Measurements from ENCODE around the gene MAP2K5. TPM values are rescaled to one million over a fixed set of nuclear protein-coding genes. Genes with fewer than 3 reads are reported as not detected.

The MAP2K5 gene
- total RNA-seq, 2 donors from 2014 or later, result 16.1 to 17.9 TPM

GRCh38 chr15:67563092-67563491 is 20.6 kb downstream of the MAP2K5 start:
- Mint-ChIP-seq H3K27me3 (no peaks in the 10 kb centered on the region), H3K36me3 (ENCODE audit: low read depth) (peaks cover 16% of the 10 kb centered on the region), H3K4me1 (peaks cover 10% of the 10 kb centered on the region), H3K9me3 (no peaks in the 10 kb centered on the region), H3K27ac (no peak overlapping the region), H3K4me3 (no peak overlapping the region)
- no peak for ATAC-seq (replicated peaks)

- peak overlapping the region; percentile 8 for H3K27ac Mint-ChIP-seq
- ATAC-seq (replicated peaks), result peak; percentile 83
- H3K4me3 Mint-ChIP-seq, result no peak overlapping the region
- H3K4me1 Mint-ChIP-seq, result peaks cover 10% of the 10 kb centered on the region
- H3K36me3 Mint-ChIP-seq (ENCODE audit: low read depth), result peaks cover 8% of the 10 kb centered on the region
- no peaks in the 10 kb centered on the region for H3K27me3 Mint-ChIP-seq
- H3K9me3 Mint-ChIP-seq, result no peaks in the 10 kb centered on the region
Measured at GRCh38 chr15:67564021-67564967, 21.8 kb downstream of the MAP2K5 start.

GRCh38 chr15:67564968-67565345 is 22.5 kb downstream of the MAP2K5 start:
- no peak overlapping the region for H3K27ac Mint-ChIP-seq
- ATAC-seq (replicated peaks), result peak; percentile 86
- H3K4me3 Mint-ChIP-seq, result no peak overlapping the region
- peaks cover 5% of the 10 kb centered on the region for H3K36me3 Mint-ChIP-seq (ENCODE audit: low read depth)
- no peaks in the 10 kb centered on the region for H3K27me3 Mint-ChIP-seq
- H3K9me3 Mint-ChIP-seq, result no peaks in the 10 kb centered on the region
- H3K4me1 Mint-ChIP-seq, result peaks cover 10% of the 10 kb centered on the region

GRCh38 chr15:67569668-67570067 is 27.2 kb downstream of the MAP2K5 start:
- no peak for ATAC-seq (replicated peaks)

GRCh38 chr15:67570875-67571647 is 28.6 kb downstream of the MAP2K5 start:
- Mint-ChIP-seq H3K4me3 (no peak overlapping the region), H3K4me1 (no peaks in the 10 kb centered on the region), H3K27ac (no peak overlapping the region), H3K9me3 (no peaks in the 10 kb centered on the region), H3K36me3 (ENCODE audit: low read depth) (peaks cover 5% of the 10 kb centered on the region), H3K27me3 (no peaks in the 10 kb centered on the region)
- ATAC-seq (replicated peaks), result no peak

More at GRCh38 chr15:67569668-67570067, 27.2 kb downstream of the MAP2K5 start:
- no peaks in the 10 kb centered on the region for H3K9me3 Mint-ChIP-seq
- no peak overlapping the region for H3K27ac Mint-ChIP-seq
- no peaks in the 10 kb centered on the region for H3K27me3 Mint-ChIP-seq
- H3K4me3 Mint-ChIP-seq, result no peak overlapping the region
- peaks cover 5% of the 10 kb centered on the region for H3K36me3 Mint-ChIP-seq (ENCODE audit: low read depth)
- H3K4me1 Mint-ChIP-seq, result peaks cover 4% of the 10 kb centered on the region

GRCh38 chr15:67571648-67572415 is 29.3 kb downstream of the MAP2K5 start:
- ATAC-seq (replicated peaks), result no peak
- Mint-ChIP-seq H3K4me3 (no peak overlapping the region), H3K9me3 (no peaks in the 10 kb centered on the region), H3K4me1 (no peaks in the 10 kb centered on the region), H3K27me3 (no peaks in the 10 kb centered on the region), H3K27ac (no peak overlapping the region), H3K36me3 (ENCODE audit: low read depth) (peaks cover 5% of the 10 kb centered on the region)

GRCh38 chr15:67573194-67573593 is 30.7 kb downstream of the MAP2K5 start:
- H3K9me3 Mint-ChIP-seq, result no peaks in the 10 kb centered on the region
- ATAC-seq (replicated peaks), result no peak
- no peaks in the 10 kb centered on the region for H3K4me1 Mint-ChIP-seq
- no peaks in the 10 kb centered on the region for H3K27me3 Mint-ChIP-seq
- H3K4me3 Mint-ChIP-seq, result no peak overlapping the region
- H3K27ac Mint-ChIP-seq, result no peak overlapping the region
- peaks cover 5% of the 10 kb centered on the region for H3K36me3 Mint-ChIP-seq (ENCODE audit: low read depth)

GRCh38 chr15:67575039-67575502 is 32.6 kb downstream of the MAP2K5 start:
- Mint-ChIP-seq H3K27me3 (no peaks in the 10 kb centered on the region), H3K27ac (no peak overlapping the region), H3K4me1 (no peaks in the 10 kb centered on the region), H3K4me3 (no peak overlapping the region), H3K9me3 (no peaks in the 10 kb centered on the region), H3K36me3 (ENCODE audit: low read depth) (no peaks in the 10 kb centered on the region)
- ATAC-seq (replicated peaks), result no peak

- Mint-ChIP-seq H3K9me3 (no peaks in the 10 kb centered on the region), H3K27ac (no peak overlapping the region), H3K36me3 (ENCODE audit: low read depth) (peaks cover 12% of the 10 kb centered on the region), H3K4me1 (no peaks in the 10 kb centered on the region), H3K4me3 (no peak overlapping the region), H3K27me3 (no peaks in the 10 kb centered on the region)
- ATAC-seq (replicated peaks), result no peak
Measured at GRCh38 chr15:67578020-67578600, 35.6 kb downstream of the MAP2K5 start.

- Mint-ChIP-seq H3K9me3 (no peaks in the 10 kb centered on the region), H3K27ac (no peak overlapping the region), H3K27me3 (no peaks in the 10 kb centered on the region), H3K4me1 (no peaks in the 10 kb centered on the region), H3K4me3 (no peak overlapping the region), H3K36me3 (ENCODE audit: low read depth) (peaks cover 12% of the 10 kb centered on the region)
- ATAC-seq (replicated peaks), result no peak
Measured at GRCh38 chr15:67579164-67579563, 36.7 kb downstream of the MAP2K5 start.

GRCh38 chr15:67579967-67580366 is 37.5 kb downstream of the MAP2K5 start:
- Mint-ChIP-seq H3K27ac (no peak overlapping the region), H3K36me3 (ENCODE audit: low read depth) (peaks cover 16% of the 10 kb centered on the region), H3K9me3 (no peaks in the 10 kb centered on the region), H3K27me3 (no peaks in the 10 kb centered on the region), H3K4me3 (no peak overlapping the region), H3K4me1 (no peaks in the 10 kb centered on the region)
- no peak for ATAC-seq (replicated peaks)

- Mint-ChIP-seq H3K36me3 (ENCODE audit: low read depth) (peaks cover 48% of the 10 kb centered on the region), H3K27me3 (no peaks in the 10 kb centered on the region)
- no peak for ATAC-seq (replicated peaks)
Measured at GRCh38 chr15:67584157-67584556, 41.7 kb downstream of the MAP2K5 start.

GRCh38 chr15:67585681-67586080 is 43.2 kb downstream of the MAP2K5 start:
- ATAC-seq (replicated peaks), result no peak
- Mint-ChIP-seq H3K9me3 (no peaks in the 10 kb centered on the region), H3K4me1 (peaks cover 4% of the 10 kb centered on the region), H3K4me3 (no peak overlapping the region), H3K27me3 (no peaks in the 10 kb centered on the region), H3K27ac (no peak overlapping the region), H3K36me3 (ENCODE audit: low read depth) (peaks cover 50% of the 10 kb centered on the region)

More at GRCh38 chr15:67584157-67584556, 41.7 kb downstream of the MAP2K5 start:
- no peak overlapping the region for H3K27ac Mint-ChIP-seq
- no peaks in the 10 kb centered on the region for H3K9me3 Mint-ChIP-seq
- peaks cover 4% of the 10 kb centered on the region for H3K4me1 Mint-ChIP-seq
- no peak overlapping the region for H3K4me3 Mint-ChIP-seq

GRCh38 chr15:67587331-67587730 is 44.8 kb downstream of the MAP2K5 start:
- H3K4me3 Mint-ChIP-seq, result no peak overlapping the region

More at GRCh38 chr15:67587331-67587730, 44.8 kb downstream of the MAP2K5 start:
- Mint-ChIP-seq H3K4me1 (peaks cover 4% of the 10 kb centered on the region), H3K27ac (peak overlapping the region; percentile 13), H3K36me3 (ENCODE audit: low read depth) (peaks cover 49% of the 10 kb centered on the region), H3K9me3 (no peaks in the 10 kb centered on the region), H3K27me3 (no peaks in the 10 kb centered on the region)
- no peak for ATAC-seq (replicated peaks)

Measured in activated T-helper 17 cell treated with anti-CD3 and anti-CD28 coated beads, Interleukin-2, amount 50 U/mL, for 72 hours (primary cell).